ENCODE data around the gene PDIA5.

Gene PDIA5

GRCh38 chr3:123138839-123139444 lies 72.1 kb downstream of the PDIA5 start:
- no peak for TF ChIP-seq CTCF (conservative IDR thresholded peaks at IDR 0.05; ENCODE audit: control insufficient read depth, insufficient read depth, low read depth, low read length)
- peak; percentile 50 for DNase-seq (ENCODE audit: low read depth)
- H3K4me3 ChIP-seq (ENCODE audit: control insufficient read depth, low read depth, low read length), result no peak overlapping the region

- TF ChIP-seq CTCF (conservative IDR thresholded peaks at IDR 0.05; ENCODE audit: control insufficient read depth, insufficient read depth, low read depth, low read length), result no peak
- DNase-seq (ENCODE audit: low read depth), result no peak
- H3K4me3 ChIP-seq (ENCODE audit: control insufficient read depth, low read depth, low read length), result no peak overlapping the region
Observed at GRCh38 chr3:123139522-123139921, 72.7 kb downstream of the PDIA5 start.

GRCh38 chr3:123140550-123140949 lies 73.7 kb downstream of the PDIA5 start:
- no peak for TF ChIP-seq CTCF (conservative IDR thresholded peaks at IDR 0.05; ENCODE audit: control insufficient read depth, insufficient read depth, low read depth, low read length)
- H3K4me3 ChIP-seq (ENCODE audit: control insufficient read depth, low read depth, low read length), result no peak overlapping the region
- DNase-seq (ENCODE audit: low read depth), result no peak

- no peak for DNase-seq (ENCODE audit: low read depth)
- TF ChIP-seq CTCF (conservative IDR thresholded peaks at IDR 0.05; ENCODE audit: control insufficient read depth, insufficient read depth, low read depth, low read length), result no peak
- no peak overlapping the region for H3K4me3 ChIP-seq (ENCODE audit: control insufficient read depth, low read depth, low read length)
Observed at GRCh38 chr3:123141276-123141675, 74.5 kb downstream of the PDIA5 start.

GRCh38 chr3:123143669-123144411 lies 77.0 kb downstream of the PDIA5 start:
- no peak overlapping the region for H3K4me3 ChIP-seq (ENCODE audit: control insufficient read depth, low read depth, low read length)
- TF ChIP-seq CTCF (conservative IDR thresholded peaks at IDR 0.05; ENCODE audit: control insufficient read depth, insufficient read depth, low read depth, low read length), result no peak
- peak; percentile 38 for DNase-seq (ENCODE audit: low read depth)

GRCh38 chr3:123147754-123148535 lies 81.1 kb downstream of the PDIA5 start:
- H3K4me3 ChIP-seq (ENCODE audit: control insufficient read depth, low read depth, low read length), result no peak overlapping the region
- DNase-seq (ENCODE audit: low read depth), result no peak
- no peak for TF ChIP-seq CTCF (conservative IDR thresholded peaks at IDR 0.05; ENCODE audit: control insufficient read depth, insufficient read depth, low read depth, low read length)

All from fibroblast of mammary gland (primary cell).